Measurements from ENCODE around the gene WDR1. TPM values are rescaled to one million over a fixed set of nuclear protein-coding genes. Genes with fewer than 3 reads are reported as not detected.
A peak's percentile ranks its signal among the peaks of the same experiment; 100 is the strongest.

The WDR1 gene
- total and polyA plus RNA-seq, 2 of the 13 experiments (the other 11 are each of a cell fraction or from before 2014, with no cell fraction given), result 106 to 198 TPM

GRCh38 chr4:10105421-10105820 is 11.2 kb downstream of the WDR1 start:
- ChIA-PET POLR2A (interaction anchor here (4.7 kb wide), 1 partner anchor 11 kb away, joined by 29 read pairs; the partner anchor contains the start of gene WDR1), CTCF (ENCODE audit: low intra/inter-chr PET ratio, low total read pairs) (no interaction called here)
- BruUV-seq (replicated peaks), result no TSS peak
- 98% methylated on average over 4 of the region's 4 CpGs for WGBS (ENCODE audit: low lambda C conversion rate)
- H3K27me3 ChIP-seq (ENCODE audit: control insufficient read depth in 1 of 2, insufficient read depth in 2 of 2, low read length in 2 of 2), result no peaks in the 10 kb centered on the region; a peak in 1 of 5 replicates
- no peak overlapping the region for H2AFZ ChIP-seq (ENCODE audit: low read length)
- TF ChIP-seq ZC3H4 (CRISPR knock-in tag; IDR thresholded peaks at IDR 0.05; ENCODE audit: borderline replicate concordance) (no peak), MYPOP (CRISPR knock-in tag; IDR thresholded peaks at IDR 0.05) (no peak), ZNF619 (CRISPR knock-in tag; IDR thresholded peaks at IDR 0.05) (no peak), ZNF230 (CRISPR knock-in tag; IDR thresholded peaks at IDR 0.05) (no peak), CHD2 (IDR thresholded peaks at IDR 0.05; ENCODE audit: low read depth, low read length) (no peak), JARID2 (CRISPR knock-in tag; IDR thresholded peaks at IDR 0.05; ENCODE audit: insufficient replicate concordance) (no peak), KDM4B (CRISPR knock-in tag; IDR thresholded peaks at IDR 0.05) (no peak), HOXD1 (CRISPR knock-in tag; IDR thresholded peaks at IDR 0.05) (no peak)
- H3K36me3 ChIP-seq (replicated peaks in 1 of 2; ENCODE audit: control insufficient read depth in 1 of 2, insufficient read depth in 2 of 2, low read length in 2 of 2), result peaks cover 34 to 84% of the 10 kb centered on the region in 2 experiments
- H3K9me3 ChIP-seq (ENCODE audit: low read length), result no peaks in the 10 kb centered on the region
- DNase-seq (ENCODE audit: low spot score), result no peak
- peaks cover 80% of the 10 kb centered on the region for H3K79me2 ChIP-seq (ENCODE audit: insufficient read depth, low read length)
- H3K4me2 ChIP-seq (ENCODE audit: low read depth, low read length), result no peak overlapping the region
- intact Hi-C loops (cut with micrococcal nuclease; ENCODE audit: unreplicated experiment) (no loop called here), in situ Hi-C loops (cut with HindIII; ENCODE audit: extremely low pct_ligation_motif_present, low pct_unique_long_range_greater_than_20kb) (no loop called here)
- no peak for ATAC-seq
- peaks cover 71% of the 10 kb centered on the region for H4K20me1 ChIP-seq (ENCODE audit: insufficient read depth, low read length)
- FAIRE-seq, result no peak
- no peak overlapping the region for H3K27ac ChIP-seq (ENCODE audit: extremely low read length, insufficient read depth, low read length)
- peaks cover 55% of the 10 kb centered on the region for H3K4me1 ChIP-seq (ENCODE audit: insufficient read depth, low read length)
- no peak overlapping the region for H3K9ac ChIP-seq (ENCODE audit: insufficient read depth, low read depth, low read length)
- no peak overlapping the region for H3K4me3 ChIP-seq (replicated peaks in 1 of 3; ENCODE audit: insufficient read depth in 1 of 3, low read depth in 2 of 3, low read length in 3 of 3)

GRCh38 chr4:10104991-10105276 is 11.7 kb downstream of the WDR1 start:
- no peak for TF ChIP-seq NCOA5 (CRISPR knock-in tag; IDR thresholded peaks at IDR 0.05)
- peak in 1 of 2 experiments; percentile 20; a peak in 1 of 4 replicates for TF ChIP-seq POLR2A (IDR thresholded peaks at IDR 0.05; ENCODE audit: insufficient read depth in 1 of 2, low read depth in 2 of 2, low read length in 2 of 2)
- TF ChIP-seq CSRNP1 (CRISPR knock-in tag; IDR thresholded peaks at IDR 0.05), result no peak
- no peak overlapping the region for H3K4me3 ChIP-seq (replicated peaks in 1 of 3; ENCODE audit: insufficient read depth in 1 of 3, low read depth in 2 of 3, low read length in 3 of 3)
- BruUV-seq (replicated peaks), result no TSS peak
- H3K9me3 ChIP-seq (ENCODE audit: low read length), result no peaks in the 10 kb centered on the region
- no peak for FAIRE-seq
- no peak overlapping the region for H3K27ac ChIP-seq (ENCODE audit: extremely low read length, insufficient read depth, low read length)
- H3K79me2 ChIP-seq (ENCODE audit: insufficient read depth, low read length), result peaks cover 77% of the 10 kb centered on the region
- 97% methylated on average over 6 of the region's 6 CpGs for WGBS (ENCODE audit: low lambda C conversion rate)
- ATAC-seq, result no peak
- peaks cover 50% of the 10 kb centered on the region for H3K4me1 ChIP-seq (ENCODE audit: insufficient read depth, low read length)
- H2AFZ ChIP-seq (ENCODE audit: low read length), result no peak overlapping the region
- in situ Hi-C loops (cut with HindIII; ENCODE audit: extremely low pct_ligation_motif_present, low pct_unique_long_range_greater_than_20kb) (no loop called here), intact Hi-C loops (cut with micrococcal nuclease; ENCODE audit: unreplicated experiment) (no loop called here)
- H4K20me1 ChIP-seq (ENCODE audit: insufficient read depth, low read length), result peaks cover 69% of the 10 kb centered on the region
- CTCF ChIA-PET (ENCODE audit: low intra/inter-chr PET ratio, low total read pairs), result no interaction called here
- no peak for DNase-seq (ENCODE audit: low spot score)
- POLR2A ChIA-PET, result interaction anchor here (4.7 kb wide), 1 partner anchor 12 kb away, joined by 29 read pairs; the partner anchor contains the start of gene WDR1
- H3K9ac ChIP-seq (ENCODE audit: insufficient read depth, low read depth, low read length), result no peak overlapping the region
- H3K4me2 ChIP-seq (ENCODE audit: low read depth, low read length), result no peak overlapping the region
- H3K36me3 ChIP-seq (replicated peaks in 1 of 2; ENCODE audit: control insufficient read depth in 1 of 2, insufficient read depth in 2 of 2, low read length in 2 of 2), result peaks cover 34 to 84% of the 10 kb centered on the region in 2 experiments
- H3K27me3 ChIP-seq (ENCODE audit: control insufficient read depth in 1 of 2, insufficient read depth in 2 of 2, low read length in 2 of 2), result no peaks in the 10 kb centered on the region; a peak in 1 of 5 replicates
